K562 treated with DMSO at 1 percent for 24 hours (cell line): Measurements from ENCODE around the gene EVX2. TPM values are rescaled to one million over a fixed set of nuclear protein-coding genes. Genes with fewer than 3 reads are reported as not detected.

Experiments
- total RNA-seq: library from RNA; unstranded; fragments of 300-600 nt; gene quantifications from 2 replicates; pipeline ENCODE4 v1.2.3, GENCODE V29; 2022; ENCODE audit warnings: low read depth; ENCODE audit not compliant: insufficient read depth

Gene EVX2
- total RNA-seq, result not detected in 2 replicates

DNA sequence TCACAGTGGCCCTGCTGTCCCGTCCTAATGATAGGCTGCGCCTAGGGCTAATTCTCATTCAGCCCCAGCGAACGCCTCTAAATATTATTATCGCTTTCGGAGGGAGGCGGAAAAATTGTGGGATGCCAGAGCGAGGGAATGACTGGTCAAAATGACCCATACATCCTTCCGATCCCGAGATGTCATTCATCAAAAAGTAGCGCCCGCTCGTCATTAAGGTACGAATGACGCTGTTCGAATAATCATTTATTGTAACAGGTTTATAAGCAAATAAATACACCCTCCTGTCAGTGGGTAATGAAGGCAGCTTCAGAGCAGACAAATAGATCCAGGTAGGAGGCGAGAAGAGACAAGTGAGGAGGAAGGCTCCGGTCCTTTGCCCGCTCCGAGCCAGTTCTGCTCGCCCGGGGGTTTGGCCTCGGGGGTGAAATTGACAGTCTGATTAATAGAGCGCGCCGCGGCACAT lies at the start of gene EVX2:
TSS of gene EVX2 (minus strand) at position 167 of the 466 bp plus-strand sequence. CDS start 186 bp downstream, outside the sequence.

DNA sequence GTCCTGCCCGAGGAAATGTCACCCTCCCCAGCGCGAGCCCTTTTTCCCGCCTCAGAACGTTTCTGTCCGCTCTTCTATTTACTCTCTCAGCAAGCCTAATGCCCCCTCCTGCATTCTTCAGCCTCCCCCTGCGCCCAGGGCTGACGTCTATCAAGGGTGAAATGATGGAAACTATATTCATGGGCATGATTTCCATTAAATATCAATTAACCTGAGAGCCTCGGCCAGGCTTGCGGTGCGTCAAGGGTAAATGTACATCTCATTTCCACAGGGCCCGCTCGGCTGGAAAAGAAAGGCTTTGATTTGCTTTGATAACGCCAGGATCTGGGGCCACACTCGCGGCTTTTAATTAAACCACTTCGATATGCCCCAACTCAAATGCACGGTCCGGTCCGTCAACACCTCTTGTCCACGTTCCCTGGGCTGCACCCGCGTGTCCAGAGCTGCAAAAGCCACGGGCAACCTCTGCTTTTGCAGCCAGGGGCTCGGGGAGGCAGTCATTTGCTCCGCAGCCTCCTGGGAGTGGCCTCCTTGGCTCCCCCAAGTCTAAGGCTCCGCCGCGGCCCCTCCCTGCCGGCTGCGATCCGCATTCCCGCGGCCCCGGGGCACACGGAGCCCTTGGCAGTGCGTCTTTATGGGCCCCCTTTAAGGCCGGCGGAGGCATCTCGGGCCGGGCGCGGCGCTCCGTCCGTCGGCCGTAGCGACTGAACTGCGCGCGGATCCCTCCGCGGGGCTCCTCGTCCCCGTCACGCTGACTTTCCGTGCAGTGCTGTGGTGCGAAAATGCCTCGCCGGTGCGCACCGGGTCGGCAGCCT lies 45.4 kb upstream of the EVX2 start, which contains the start of gene HOXD8:
TSS of gene HOXD8 (plus strand) at position 724 of the 815 bp plus-strand sequence. CDS start 662 bp downstream, outside the sequence.

DNA sequence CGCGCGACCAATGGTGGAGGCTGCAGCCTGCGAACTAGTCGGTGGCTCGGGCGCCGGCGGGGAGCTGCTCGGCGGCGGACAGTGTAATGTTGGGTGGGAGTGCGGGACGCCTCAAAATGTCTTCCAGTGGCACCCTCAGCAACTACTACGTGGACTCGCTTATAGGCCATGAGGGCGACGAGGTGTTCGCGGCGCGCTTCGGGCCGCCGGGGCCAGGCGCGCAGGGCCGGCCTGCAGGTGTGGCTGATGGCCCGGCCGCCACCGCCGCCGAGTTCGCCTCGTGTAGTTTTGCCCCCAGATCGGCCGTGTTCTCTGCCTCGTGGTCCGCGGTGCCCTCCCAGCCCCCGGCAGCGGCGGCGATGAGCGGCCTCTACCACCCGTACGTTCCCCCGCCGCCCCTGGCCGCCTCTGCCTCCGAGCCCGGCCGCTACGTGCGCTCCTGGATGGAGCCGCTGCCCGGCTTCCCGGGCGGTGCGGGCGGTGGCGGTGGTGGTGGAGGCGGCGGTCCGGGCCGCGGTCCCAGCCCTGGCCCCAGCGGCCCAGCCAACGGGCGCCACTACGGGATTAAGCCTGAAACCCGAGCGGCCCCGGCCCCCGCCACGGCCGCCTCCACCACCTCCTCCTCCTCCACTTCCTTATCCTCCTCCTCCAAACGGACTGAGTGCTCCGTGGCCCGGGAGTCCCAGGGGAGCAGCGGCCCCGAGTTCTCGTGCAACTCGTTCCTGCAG lies 39.1 kb upstream of the EVX2 start, which contains the start of gene HOXD9:
TSS of gene HOXD9 (plus strand) at position 37 of the 728 bp plus-strand sequence. CDS start at position 87, 50 bp downstream.

DNA sequence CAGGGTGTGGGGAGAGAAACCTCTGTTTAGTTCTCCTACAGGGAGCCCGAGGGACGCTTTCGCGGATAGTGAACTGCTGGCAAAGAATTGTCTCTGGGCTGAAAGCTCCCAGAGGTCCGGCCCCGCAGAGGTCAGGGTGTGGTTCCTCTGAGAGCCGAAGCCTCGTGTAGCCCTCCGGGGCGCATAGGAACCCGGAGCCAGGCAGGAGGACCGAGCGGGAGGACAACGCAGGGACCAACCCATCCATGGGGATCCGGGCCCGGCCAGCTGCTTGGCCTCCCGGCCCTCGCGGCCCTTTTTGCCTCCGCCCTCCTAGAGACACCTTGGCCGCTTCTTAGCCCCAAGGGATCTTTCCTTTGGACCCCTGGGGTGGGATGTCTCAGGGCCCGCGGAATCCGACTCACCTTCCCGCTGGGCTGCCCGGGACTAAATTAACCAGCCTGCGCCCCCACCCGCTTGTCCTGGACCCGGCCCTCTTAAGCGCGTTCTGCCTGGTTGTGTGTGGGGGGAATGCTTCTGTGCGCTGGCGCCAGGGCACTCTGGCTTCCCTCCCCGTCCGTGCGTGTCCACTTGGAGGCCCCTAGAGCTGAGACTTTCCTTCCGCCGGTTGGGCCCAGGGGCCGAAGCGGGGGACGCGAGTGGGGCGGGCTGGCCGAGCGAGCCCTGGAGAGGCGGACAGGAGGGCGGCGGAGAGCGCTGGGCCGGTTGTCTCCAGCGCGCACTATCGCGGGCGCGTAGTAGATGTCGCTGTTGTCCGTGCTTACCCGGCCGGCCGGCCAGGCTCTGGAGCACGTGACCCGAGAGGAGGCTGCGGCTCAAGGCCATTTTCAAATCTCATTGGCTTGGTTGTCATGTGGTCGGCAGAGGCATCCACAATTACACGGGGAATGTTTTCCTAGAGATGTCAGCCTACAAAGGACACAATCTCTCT lies 32.4 kb upstream of the EVX2 start, which contains the start of gene HOXD10:
TSS of gene HOXD10 (plus strand) at position 896 of the 931 bp plus-strand sequence. CDS start 56 bp downstream, outside the sequence.

DNA sequence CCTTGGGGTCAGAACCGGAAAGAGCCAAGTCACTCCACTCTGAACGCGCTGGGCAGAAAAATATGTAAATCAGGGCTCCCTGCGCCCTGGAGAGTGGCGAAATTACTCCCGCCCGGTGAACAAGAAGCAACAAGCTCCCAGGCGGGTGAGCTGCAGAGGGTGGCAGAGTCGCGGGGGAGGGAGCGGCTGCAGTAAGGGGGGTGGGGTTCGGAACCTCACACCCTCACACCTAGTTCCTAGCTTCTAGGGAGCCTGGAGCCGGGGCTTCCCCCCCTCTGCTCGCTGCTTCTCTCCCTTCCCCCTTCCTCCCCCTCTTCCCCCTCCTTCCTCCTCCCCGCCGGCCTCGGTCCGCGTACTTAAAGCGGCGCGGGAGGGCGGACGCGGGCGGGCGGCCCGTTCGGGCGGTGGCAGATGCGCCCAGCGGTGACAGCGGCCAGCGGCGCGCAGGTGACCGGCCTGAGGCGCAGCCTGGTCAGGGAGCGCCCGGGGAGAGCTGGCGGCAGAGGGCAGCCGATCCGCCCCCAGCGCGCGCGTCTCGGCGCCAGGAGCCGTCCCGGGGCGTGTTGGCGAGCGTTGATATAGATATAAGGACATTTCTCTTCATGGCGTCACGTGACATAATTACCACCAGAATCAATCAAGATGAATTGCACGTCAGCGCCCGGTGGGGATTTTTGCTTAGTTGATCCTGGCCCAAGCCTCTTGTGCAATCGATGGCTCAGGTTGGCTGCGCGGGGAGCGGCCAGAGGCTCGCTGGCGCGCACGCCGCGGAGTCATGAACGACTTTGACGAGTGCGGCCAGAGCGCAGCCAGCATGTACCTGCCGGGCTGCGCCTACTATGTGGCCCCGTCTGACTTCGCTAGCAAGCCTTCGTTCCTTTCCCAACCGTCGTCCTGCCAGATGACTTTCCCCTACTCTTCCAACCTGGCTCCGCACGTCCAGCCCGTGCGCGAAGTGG lies 23.1 kb upstream of the EVX2 start, which contains the start of gene HOXD11:
TSS of gene HOXD11 (plus strand) at position 700 of the 959 bp plus-strand sequence. CDS start at position 776, 76 bp downstream.

DNA sequence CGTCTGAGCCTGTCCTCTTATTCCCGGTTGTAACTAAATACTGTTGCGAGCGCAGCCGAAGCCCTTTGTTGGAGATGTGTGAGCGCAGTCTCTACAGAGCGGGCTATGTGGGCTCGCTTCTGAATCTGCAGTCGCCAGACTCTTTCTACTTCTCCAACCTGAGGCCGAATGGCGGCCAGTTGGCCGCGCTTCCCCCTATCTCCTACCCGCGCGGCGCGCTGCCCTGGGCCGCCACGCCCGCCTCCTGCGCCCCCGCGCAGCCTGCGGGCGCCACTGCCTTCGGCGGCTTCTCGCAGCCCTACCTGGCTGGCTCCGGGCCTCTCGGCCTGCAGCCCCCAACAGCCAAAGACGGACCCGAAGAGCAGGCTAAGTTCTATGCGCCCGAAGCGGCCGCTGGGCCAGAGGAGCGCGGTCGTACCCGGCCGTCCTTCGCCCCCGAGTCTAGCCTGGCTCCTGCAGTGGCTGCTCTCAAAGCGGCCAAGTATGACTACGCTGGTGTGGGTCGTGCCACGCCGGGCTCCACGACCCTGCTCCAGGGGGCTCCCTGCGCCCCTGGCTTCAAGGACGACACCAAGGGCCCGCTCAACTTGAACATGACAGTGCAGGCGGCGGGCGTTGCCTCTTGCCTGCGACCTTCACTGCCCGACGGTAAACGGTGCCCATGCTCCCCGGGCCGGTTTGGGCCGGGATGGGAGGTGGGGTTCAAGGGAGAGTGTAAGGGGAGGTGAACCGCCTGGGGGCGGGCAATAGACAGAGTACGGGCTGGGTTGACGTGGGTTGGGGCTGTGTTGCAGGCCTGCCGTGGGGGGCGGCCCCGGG lies 16.2 kb upstream of the EVX2 start, which contains the start of gene HOXD12:
TSS of gene HOXD12 (plus strand) at position 68 of the 819 bp plus-strand sequence. CDS start at position 75, 7 bp downstream.

DNA sequence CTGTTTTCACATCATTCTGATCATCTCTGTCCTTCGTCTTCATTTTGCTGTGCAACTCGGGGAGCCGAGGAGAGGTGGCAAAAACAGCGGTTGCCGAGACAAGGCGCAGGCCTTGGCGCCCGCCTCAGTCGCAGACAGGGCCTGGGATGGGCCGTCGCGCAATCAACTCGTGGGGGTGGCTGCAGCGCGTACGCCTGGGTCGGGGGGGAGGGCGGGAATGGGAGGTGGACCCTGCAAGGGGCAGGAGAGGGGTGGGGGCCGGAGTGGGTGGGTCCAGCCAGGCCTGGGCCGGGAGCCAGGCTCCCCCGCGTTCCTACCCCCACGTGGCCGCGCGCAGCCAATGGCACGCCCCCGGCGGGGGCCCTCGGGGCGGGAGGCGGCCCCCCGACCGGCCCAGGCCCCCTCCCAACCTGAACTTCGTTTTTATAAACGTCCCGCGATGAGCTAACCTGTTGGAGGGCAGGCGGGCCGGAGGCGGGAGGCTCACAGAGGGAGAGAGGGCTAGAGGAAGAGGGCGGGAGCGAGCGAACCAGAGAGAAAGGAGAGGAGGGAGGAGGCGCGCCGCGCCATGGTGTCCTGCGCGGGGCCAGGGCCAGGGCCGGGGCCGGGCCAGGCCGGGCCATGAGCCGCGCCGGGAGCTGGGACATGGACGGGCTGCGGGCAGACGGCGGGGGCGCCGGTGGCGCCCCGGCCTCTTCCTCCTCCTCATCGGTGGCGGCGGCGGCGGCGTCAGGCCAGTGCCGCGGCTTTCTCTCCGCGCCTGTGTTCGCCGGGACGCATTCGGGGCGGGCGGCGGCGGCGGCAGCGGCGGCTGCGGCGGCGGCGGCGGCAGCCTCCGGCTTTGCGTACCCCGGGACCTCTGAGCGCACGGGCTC lies 8.7 kb upstream of the EVX2 start, which contains the start of gene HOXD13:
TSS of gene HOXD13 (plus strand) at position 452 of the 875 bp plus-strand sequence. CDS start at position 622, 170 bp downstream.

Other genes starting within 250 kb of the EVX2 start
- 9.4 and 55.0 TPM in 2 replicates for gene LNPK, start 81.7 kb downstream of the EVX2 start, total RNA-seq
- not detected in 2 replicates for gene HOXD13, start 8.8 kb upstream of the EVX2 start, total RNA-seq
- not detected in 2 replicates for gene HOXD12, start 15.8 kb upstream of the EVX2 start, total RNA-seq
- not detected in 2 replicates for gene HOXD11, start 23.3 kb upstream of the EVX2 start, total RNA-seq
- gene HOXD10, start 32.8 kb upstream of the EVX2 start, total RNA-seq, result not detected in 2 replicates
- not detected in 2 replicates for gene HOXD9, start 38.8 kb upstream of the EVX2 start, total RNA-seq
- gene HOXD8, start 45.7 kb upstream of the EVX2 start, total RNA-seq, result 0.34 and 0.78 TPM in 2 replicates
- gene HOXD4, start 67.6 kb upstream of the EVX2 start, total RNA-seq, result not detected in 2 replicates
- not detected in 2 replicates for gene HOXD3, start 73.3 kb upstream of the EVX2 start, total RNA-seq
- not detected in 2 replicates for gene HOXD1, start 104.7 kb upstream of the EVX2 start, total RNA-seq
- 49.3 and 49.6 TPM in 2 replicates for gene MTX2, start 185.5 kb upstream of the EVX2 start, total RNA-seq